ENCODE data around the gene BTBD2. TPM values are rescaled to one million over a fixed set of nuclear protein-coding genes. Genes with fewer than 3 reads are reported as not detected.

The BTBD2 gene
- total RNA-seq, 1 experiment from 2014 or later: 19.9 TPM

GRCh38 chr19:2050991-2051772 lies 35.7 kb upstream of the BTBD2 start, which contains the start of gene MKNK2:
Gene MKNK2 (minus strand): TSS chr19:2051244. CDS start chr19:2050851, 393 bp downstream.
- peak; percentile 92 for DNase-seq (ENCODE audit: low read depth)

GRCh38 chr19:2050349-2050990 lies 35.0 kb upstream of the BTBD2 start:
- no peak for DNase-seq (ENCODE audit: low read depth)

- peak; percentile 64 for DNase-seq (ENCODE audit: low read depth)
These were observed 34.3 kb upstream of the BTBD2 start for GRCh38 chr19:2049741-2050348.

- no peak for DNase-seq (ENCODE audit: low read depth)
These were observed 33.6 kb upstream of the BTBD2 start for GRCh38 chr19:2048959-2049740.

- DNase-seq (ENCODE audit: low read depth): no peak
These were observed 32.8 kb upstream of the BTBD2 start for GRCh38 chr19:2048104-2048958.

- DNase-seq (ENCODE audit: low read depth): peak; percentile 62
These were observed 32.1 kb upstream of the BTBD2 start for GRCh38 chr19:2047449-2048103.

- DNase-seq (ENCODE audit: low read depth): no peak
These were observed 31.5 kb upstream of the BTBD2 start for GRCh38 chr19:2047076-2047448.

- DNase-seq (ENCODE audit: low read depth): no peak
These were observed 30.8 kb upstream of the BTBD2 start for GRCh38 chr19:2046046-2046907.

GRCh38 chr19:2045501-2046045 lies 30.1 kb upstream of the BTBD2 start:
- no peak for DNase-seq (ENCODE audit: low read depth)

GRCh38 chr19:2044709-2045500 lies 29.4 kb upstream of the BTBD2 start:
- no peak for DNase-seq (ENCODE audit: low read depth)

GRCh38 chr19:2043961-2044708 lies 28.6 kb upstream of the BTBD2 start:
- no peak for DNase-seq (ENCODE audit: low read depth)

- no peak for DNase-seq (ENCODE audit: low read depth)
These were observed 27.7 kb upstream of the BTBD2 start for GRCh38 chr19:2043251-2043641.

GRCh38 chr19:2042485-2043250 lies 27.2 kb upstream of the BTBD2 start:
- DNase-seq (ENCODE audit: low read depth): no peak

- DNase-seq (ENCODE audit: low read depth): no peak
These were observed 26.4 kb upstream of the BTBD2 start for GRCh38 chr19:2041683-2042484.

- DNase-seq (ENCODE audit: low read depth): no peak
These were observed 25.8 kb upstream of the BTBD2 start for GRCh38 chr19:2041433-2041682.

GRCh38 chr19:2040647-2041432 lies 25.3 kb upstream of the BTBD2 start:
- no peak for DNase-seq (ENCODE audit: low read depth)
